Breast epithelium (tissue), 4 donors: ENCODE measurements around the gene PEMT. TPM values are rescaled to one million over a fixed set of nuclear protein-coding genes. Genes with fewer than 3 reads are reported as not detected.

Source experiments
- DNase-seq, 2 donors: peaks; one replicate each; pipeline ENCODE4 v3.0.0-alpha.2; 2019; ENCODE audit warnings: low spot score in 2 of 2
- H3K27ac ChIP-seq, 2 donors: fragments of 200-600 bp; sonication (generic) in 1 of 2; one replicate each; pipeline ENCODE4 v1.5.1; 2016 to 2019; ENCODE audit warnings: mild to moderate bottlenecking in 1 of 2
- H3K27me3 ChIP-seq, 2 donors: fragments of 200-600 bp; sonication (generic) in 1 of 2; one replicate each; pipeline versions ENCODE4 v1.5.1 to v1.6.0; 2017 to 2019; ENCODE audit warnings: control low read depth in 1 of 2, mild to moderate bottlenecking in 1 of 2
- H3K36me3 ChIP-seq: fragments of 200-600 bp; one replicate; pipeline ENCODE4 v1.5.1; 2019
- H3K4me1 ChIP-seq, 2 donors: fragments of 200-600 bp; sonication (generic); one replicate each; pipeline ENCODE4 v1.5.1; 2016 to 2019; ENCODE audit warnings: control low read depth in 1 of 2
- H3K4me3 ChIP-seq, 3 donors: fragments of 200-600 bp; sonication (generic); 1 replicate in 2 of 3; 2 replicates in 1 of 3; pipeline ENCODE4 v1.5.1; 2016 to 2019; ENCODE audit warnings: mild to moderate bottlenecking in 3 of 3, moderate library complexity in 2 of 3
- H3K9me3 ChIP-seq, 2 donors: fragments of 200-600 bp; sonication (generic) in 1 of 2; one replicate each; pipeline ENCODE4 v1.5.1; 2016 to 2019; ENCODE audit warnings: control low read depth in 1 of 2
- CTCF ChIP-seq, 3 donors: fragments of 450-650 bp; IDR thresholded peaks; one replicate each; pipeline ENCODE4 v1.5.1; 2016 to 2017; ENCODE audit warnings: antibody characterized with exemption in 3 of 3, mild to moderate bottlenecking in 3 of 3, moderate library complexity in 3 of 3
- POLR2A ChIP-seq: fragments of 450-650 bp; IDR thresholded peaks from one replicate; pipeline ENCODE4 v1.6.1; 2016; ENCODE audit warnings: antibody characterized with exemption, mild to moderate bottlenecking, moderate library complexity
- POLR2AphosphoS5 ChIP-seq, 3 donors: sonication (generic); formaldehyde crosslinking; IDR thresholded peaks; one replicate each; pipeline ENCODE4 v1.6.1; 2017; ENCODE audit warnings: antibody characterized with exemption in 3 of 3
- intact Hi-C: fragments of 100-400 bp; cut with DNase I; formaldehyde crosslinking; loops from one replicate; pipeline ENCODE4 v1.15.1; 2023; ENCODE audit warnings: low total_unique reads
- total RNA-seq, 3 donors: library from RNA; depleted of rRNA; stranded (reverse); fragments of >200 nt; gene quantifications; one replicate each; pipeline ENCODE4 v1.1.0, GENCODE V29; 2016

The PEMT gene
- total RNA-seq, 3 donors from 2014 or later = 37.3 to 151 (median 52.4) TPM

DNA sequence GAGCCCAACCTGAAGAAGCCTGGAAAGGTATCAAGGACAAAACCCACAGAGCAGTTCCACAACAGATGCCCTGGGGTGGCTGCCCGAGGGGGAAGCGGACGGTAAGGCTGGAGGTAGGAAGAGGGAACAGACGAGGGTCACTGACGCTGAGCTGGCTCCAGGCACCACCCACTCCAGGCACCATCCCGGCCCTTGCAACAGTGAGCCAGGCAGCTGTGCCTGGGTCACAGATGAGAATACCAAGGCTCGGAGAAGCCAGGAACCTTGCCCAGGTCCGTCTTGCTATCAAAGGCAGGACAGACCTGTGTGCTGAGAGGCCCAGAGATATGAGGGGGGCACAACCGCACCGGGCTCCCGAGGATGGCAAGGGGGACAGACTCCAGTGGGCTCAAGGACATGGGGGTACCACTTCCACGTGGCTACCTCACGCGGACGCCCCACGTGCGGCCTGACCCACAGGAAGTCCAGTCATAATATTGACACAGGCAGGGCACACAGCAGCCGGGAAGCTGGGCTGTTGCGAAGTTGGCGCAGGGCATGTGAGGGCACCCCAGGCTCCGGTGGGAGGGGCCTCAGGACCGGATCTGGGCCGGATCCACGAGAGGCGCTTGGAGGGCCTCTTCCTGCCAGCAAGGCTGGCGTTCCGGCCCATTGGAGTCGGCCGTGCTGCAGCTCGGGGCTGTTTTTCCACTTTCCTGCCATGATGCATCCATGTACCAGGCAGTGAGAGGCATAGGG lies 29.9 kb downstream of the PEMT start:
- Histone ChIP-seq H3K27me3 (no peaks in the 10 kb centered on the region), H3K9me3 (no peaks in the 10 kb centered on the region), H3K27ac (peak overlapping the region; percentile 73 to 88), H3K4me3 (no peak overlapping the region), H3K36me3 (no peaks in the 10 kb centered on the region), H3K4me1 (peaks cover 0 to 2% of the 10 kb centered on the region in 2 donors)
- intact Hi-C loops = no loop called here
- peak; percentile 76 to 91 for DNase-seq
- no peak for TF ChIP-seq CTCF (IDR thresholded peaks at IDR 0.05)
- TF ChIP-seq POLR2AphosphoS5 (IDR thresholded peaks at IDR 0.05) = peak in 1 of 3 donors; percentile 34

DNA sequence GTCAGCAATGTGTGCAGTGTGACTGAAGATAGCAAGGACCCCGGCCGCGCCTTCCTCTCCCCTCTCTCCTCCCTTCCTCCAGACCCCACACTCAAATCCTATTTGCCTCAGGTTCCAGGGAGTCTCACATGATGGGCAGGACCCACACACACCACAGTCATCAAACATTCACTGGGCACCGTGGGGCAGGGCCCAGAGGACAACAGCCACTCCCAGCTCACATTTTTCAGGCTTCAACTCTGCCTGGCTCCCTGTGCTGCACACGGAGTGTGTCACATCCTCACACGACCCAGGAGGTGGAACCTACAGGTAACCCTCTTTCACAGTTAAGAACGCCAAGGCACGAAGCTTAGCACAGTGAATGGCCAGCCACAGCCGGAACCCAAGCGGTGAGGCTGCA lies 30.5 kb downstream of the PEMT start:
- H3K9me3 ChIP-seq = no peaks in the 10 kb centered on the region
- H3K4me3 ChIP-seq = no peak overlapping the region
- no peaks in the 10 kb centered on the region for H3K27me3 ChIP-seq
- no peaks in the 10 kb centered on the region for H3K4me1 ChIP-seq
- no peaks in the 10 kb centered on the region for H3K36me3 ChIP-seq
- no peak for DNase-seq
- intact Hi-C loops = no loop called here
- peak overlapping the region; percentile 73 to 88 for H3K27ac ChIP-seq
- no peak for TF ChIP-seq CTCF (IDR thresholded peaks at IDR 0.05)
- no peak for TF ChIP-seq POLR2AphosphoS5 (IDR thresholded peaks at IDR 0.05)
- TF ChIP-seq POLR2A = no peak

GRCh38 chr17:17560167-17560566 lies 31.3 kb downstream of the PEMT start:
- Histone ChIP-seq H3K4me3 (no peak overlapping the region), H3K9me3 (no peaks in the 10 kb centered on the region), H3K36me3 (no peaks in the 10 kb centered on the region), H3K27ac (peak overlapping the region in 1 of 2 donors; percentile 88), H3K4me1 (no peaks in the 10 kb centered on the region), H3K27me3 (no peaks in the 10 kb centered on the region)
- no peak for DNase-seq
- intact Hi-C loops = no loop called here
- TF ChIP-seq POLR2AphosphoS5 (IDR thresholded peaks at IDR 0.05) (no peak), POLR2A (no peak), CTCF (IDR thresholded peaks at IDR 0.05) (no peak)

- intact Hi-C loops = no loop called here
- no peaks in the 10 kb centered on the region for H3K36me3 ChIP-seq
- no peaks in the 10 kb centered on the region for H3K4me1 ChIP-seq
- no peak for DNase-seq
- TF ChIP-seq POLR2AphosphoS5 (IDR thresholded peaks at IDR 0.05) = no peak
- no peak for TF ChIP-seq POLR2A
- TF ChIP-seq CTCF (IDR thresholded peaks at IDR 0.05) = no peak
- H3K4me3 ChIP-seq = no peak overlapping the region
- no peaks in the 10 kb centered on the region for H3K9me3 ChIP-seq
- no peaks in the 10 kb centered on the region for H3K27me3 ChIP-seq
- H3K27ac ChIP-seq = no peak overlapping the region
Observed at GRCh38 chr17:17559164-17559563, 32.3 kb downstream of the PEMT start.

DNA sequence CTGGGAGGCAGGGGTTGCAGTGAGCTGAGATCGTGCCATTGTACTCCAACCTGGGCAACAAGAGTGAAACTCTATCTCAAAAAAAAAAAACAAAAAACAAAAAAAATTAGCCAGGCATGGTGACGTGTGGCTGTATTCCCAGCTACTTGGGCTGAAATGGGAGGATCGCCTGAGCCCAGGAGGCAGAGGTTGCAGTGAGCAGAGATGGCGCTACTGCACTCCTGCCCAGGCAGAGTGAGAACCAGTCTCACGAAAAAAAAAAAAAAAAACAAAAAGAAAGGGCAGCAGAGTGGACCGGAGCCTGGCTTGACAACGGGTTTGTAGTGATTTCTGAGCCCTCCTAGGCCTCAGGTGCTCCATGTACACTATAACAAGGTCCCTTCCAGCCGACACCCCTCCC lies 33.1 kb downstream of the PEMT start:
- no peak overlapping the region for H3K4me3 ChIP-seq
- TF ChIP-seq POLR2AphosphoS5 (IDR thresholded peaks at IDR 0.05) (no peak), CTCF (IDR thresholded peaks at IDR 0.05) (no peak)
- H3K36me3 ChIP-seq = no peaks in the 10 kb centered on the region
- H3K27ac ChIP-seq = no peak overlapping the region
- H3K27me3 ChIP-seq = no peaks in the 10 kb centered on the region
- no peaks in the 10 kb centered on the region for H3K9me3 ChIP-seq
- DNase-seq = no peak
- intact Hi-C loops = no loop called here
- H3K4me1 ChIP-seq = no peaks in the 10 kb centered on the region
